Measurements from ENCODE around the gene ASPSCR1. TPM values are rescaled to one million over a fixed set of nuclear protein-coding genes. Genes with fewer than 3 reads are reported as not detected.

ASPSCR1 gene
- total and polyA plus RNA-seq, 10 of the 15 experiments (the other 5 are each of a cell fraction or from before 2014, with no cell fraction given), result 1.5 to 48.4 (median 25.4) TPM

- TF ChIP-seq NKRF (conservative IDR thresholded peaks at IDR 0.05), result 0 out of 2 replicates have a peak, but pooled peaks have one; percentile 17
- no peak for TF ChIP-seq NRF1 (conservative IDR thresholded peaks at IDR 0.05; ENCODE audit: low read depth, low read length)
- no peak for TF ChIP-seq ZNF687 (IDR thresholded peaks at IDR 0.05)
- TF ChIP-seq NR2C2 (IDR thresholded peaks at IDR 0.05; ENCODE audit: borderline replicate concordance, control insufficient read depth, insufficient read length, low read depth), result no peak
- TF ChIP-seq RCOR1 (conservative IDR thresholded peaks at IDR 0.05; ENCODE audit: low read depth, low read length), result no peak
- TF ChIP-seq RUNX3 (IDR thresholded peaks at IDR 0.05; ENCODE audit: low read length), result peak; percentile 33
- peak; percentile 29 for TF ChIP-seq HDAC6 (IDR thresholded peaks at IDR 0.05; ENCODE audit: unreplicated experiment)
- TF ChIP-seq HDGF (IDR thresholded peaks at IDR 0.05), result no peak
- TF ChIP-seq ZNF622 (IDR thresholded peaks at IDR 0.05), result no peak
- peak; percentile 47 to 57; a peak in 3 of 4 replicates for TF ChIP-seq IKZF2 (IDR thresholded peaks at IDR 0.05)
- TF ChIP-seq NFYB (IDR thresholded peaks at IDR 0.05; ENCODE audit: insufficient read depth, low read depth, low read length), result no peak
- peak; percentile 91 for TF ChIP-seq SMC3 (IDR thresholded peaks at IDR 0.05; ENCODE audit: borderline replicate concordance, low read length)
- TF ChIP-seq EZH2 (IDR thresholded peaks at IDR 0.05; ENCODE audit: borderline replicate concordance, control insufficient read depth, low read depth, low read length), result no peak
- TF ChIP-seq CHD2 (IDR thresholded peaks at IDR 0.05; ENCODE audit: borderline replicate concordance, low read depth, low read length), result 0 out of 2 replicates have a peak, but pooled peaks have one; percentile 15
- TF ChIP-seq HSF1 (IDR thresholded peaks at IDR 0.05; ENCODE audit: low read depth, low read length), result no peak
Observed at GRCh38 chr17:82030470-82031302, 53.3 kb downstream of the ASPSCR1 start (continued).
